Astrocyte (in vitro differentiated cells and primary cell): ENCODE data around the gene ENOX1.

Experiments
- CTCF ChIP-seq: IDR thresholded peaks from 2 replicates; pipeline ENCODE4 v1.5.1; 2011; ENCODE audit warnings: low read depth, mild to moderate bottlenecking, inconsistent platforms, low read length, moderate library complexity; ENCODE audit not compliant: insufficient read depth
- EZH2 ChIP-seq: IDR thresholded peaks from 2 replicates; pipeline ENCODE4 v1.6.1; 2012; ENCODE audit warnings: mild to moderate bottlenecking, low read length, inconsistent platforms; ENCODE audit not compliant: insufficient read depth

- TF ChIP-seq CTCF (no peak), EZH2 (no peak)
Observed at GRCh38 chr13:43267916-43268315, 518.9 kb downstream of the ENOX1 start.
